Spleen (tissue), 7 donors: ENCODE data around the gene DAP3.
"Not testable (repeated sequence)": the region's sequence is repeated elsewhere in the genome, so short reads cannot be mapped to it uniquely, and the experiment has no call there.

Source experiments
- CTCF ChIP-seq, 11 experiments: fragments of 200-600 bp in 7 of 11; fragments of 450-650 bp in 4 of 11; sonication (generic) in 4 of 11; IDR thresholded peaks in 8 of 11; conservative IDR thresholded peaks in 3 of 11; 1 replicate in 7 of 11; 2 replicates in 4 of 11; pipeline versions ENCODE4 v1.4.0 to v1.8.0; 2016 to 2021; ENCODE audit warnings: antibody characterized with exemption in 11 of 11, inconsistent platforms in 4 of 11, mild to moderate bottlenecking in 1 of 11
- POLR2A ChIP-seq, 3 donors: fragments of 450-650 bp; IDR thresholded peaks; one replicate each; pipeline ENCODE4 v1.5.1; 2017; ENCODE audit warnings: antibody characterized with exemption in 3 of 3, mild to moderate bottlenecking in 1 of 3
- donor health status: DM: no; HTN: no; CAD: no; lungs with moderate emphysema.
- donor health status: DM: no; HTN: no; CAD: no.
- donor health status: DM: no; HTN: no; CAD: no.

GRCh38 chr1:155687705-155688323 is 1.1 kb upstream of the DAP3 start:
- not testable (repeated sequence) for TF ChIP-seq CTCF (IDR thresholded peaks at IDR 0.05 in 8 of 11, conservative IDR thresholded peaks at IDR 0.05 in 3 of 11); POLR2A (IDR thresholded peaks at IDR 0.05)
